A549 treated with ZK216348 at 1 μM for 4 hours (cell line): Measurements from ENCODE around the gene RINT1. TPM values are rescaled to one million over a fixed set of nuclear protein-coding genes. Genes with fewer than 3 reads are reported as not detected.

Source experiments
- total RNA-seq: library from RNA; stranded (reverse); fragments of 200-300 nt; extraction: Qiagen RNA extraction; gene quantifications from 5 replicates; pipeline ENCODE4 v1.2.3, GENCODE V29; 2022; ENCODE audit warnings: low read depth

RINT1 gene
- total RNA-seq: 14.0 to 16.5 TPM (median 15.8 TPM) in 5 replicates

DNA sequence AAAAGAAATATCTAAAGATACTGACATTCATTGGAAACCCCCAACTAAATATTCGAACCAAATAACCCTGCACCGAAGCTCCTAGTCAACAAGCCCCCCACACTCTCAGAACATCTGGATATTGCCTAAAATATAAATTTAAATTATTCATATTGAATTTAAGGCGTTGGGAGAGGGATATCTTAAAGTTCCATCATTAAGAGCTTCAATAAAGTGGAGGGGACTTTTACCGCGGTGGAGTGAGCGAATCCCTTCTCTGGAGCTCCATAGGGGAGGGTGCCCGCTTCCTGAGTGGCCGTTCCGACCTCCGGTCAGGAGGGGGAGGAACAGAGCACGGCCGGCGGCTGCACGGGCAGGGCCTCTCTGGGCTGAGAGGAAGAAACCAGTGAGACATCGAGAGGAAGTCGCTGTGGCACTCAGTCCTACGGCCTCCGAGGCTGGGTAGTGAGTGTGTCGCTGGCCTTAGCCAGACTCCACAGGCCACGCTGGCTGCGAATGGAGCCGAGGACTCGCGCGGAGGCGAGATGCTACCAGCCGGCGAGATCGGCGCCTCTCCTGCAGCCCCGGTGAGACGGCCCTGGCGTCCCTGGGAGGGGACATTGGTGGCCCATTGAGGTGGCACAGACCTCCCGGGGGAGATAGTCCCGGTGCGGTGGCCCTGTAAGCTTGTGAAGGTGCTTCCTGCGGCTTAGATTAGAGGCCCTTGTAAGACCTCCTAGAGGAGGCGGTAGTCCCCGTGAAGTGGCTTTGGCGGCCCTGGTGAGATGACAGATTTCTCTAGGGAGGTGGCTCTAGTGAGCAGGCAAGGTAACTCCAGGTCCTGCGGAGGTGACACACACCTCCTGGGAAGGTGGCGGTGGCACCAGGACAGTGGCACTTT lies at the start of gene RINT1:
Gene RINT1, plus strand, starts transcription at position 410 of the 880 bp plus-strand sequence. Its CDS starts 115 bp downstream, at position 525.

DNA sequence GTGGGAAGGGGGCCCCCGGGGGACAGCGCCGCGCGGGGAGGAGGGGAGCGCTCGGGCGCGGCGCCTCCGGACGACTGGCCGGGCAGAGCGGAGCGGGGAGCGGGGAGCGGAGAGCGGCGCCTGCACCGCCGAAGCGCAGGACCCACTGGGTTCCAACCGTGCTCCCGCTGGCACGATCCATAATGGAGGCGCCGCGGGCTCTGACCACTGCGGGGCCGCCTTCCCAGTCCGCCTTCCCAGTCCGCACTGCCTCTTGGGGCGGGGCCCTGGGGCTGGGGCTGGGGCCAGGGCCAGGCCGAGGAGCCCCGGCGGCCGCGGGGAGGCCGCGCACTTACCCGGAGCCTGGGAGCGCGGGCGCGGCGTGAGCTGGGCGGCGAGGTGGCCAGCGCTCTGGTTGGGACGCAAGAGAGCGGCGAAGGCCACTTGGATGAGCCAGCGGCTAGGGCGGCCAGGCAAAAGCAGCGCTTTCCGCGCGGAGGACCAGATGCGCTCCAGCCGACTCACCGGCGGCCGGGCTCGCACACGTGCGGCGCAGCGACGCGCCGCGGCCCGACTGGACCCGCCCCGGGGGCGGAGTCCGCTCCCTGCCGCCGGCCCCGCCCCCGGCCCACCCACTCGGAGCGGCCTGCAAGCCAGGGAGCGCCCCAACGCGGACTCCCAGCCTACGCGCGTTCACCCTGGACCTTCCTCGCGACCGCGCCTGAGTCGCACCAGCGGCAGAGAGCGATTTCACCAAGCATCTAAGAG lies 10.1 kb upstream of the RINT1 start, which contains the start of gene PUS7:
Gene PUS7, minus strand, starts transcription at position 555 of the 747 bp plus-strand sequence. CDS start 13,759 bp downstream, outside the sequence.

DNA sequence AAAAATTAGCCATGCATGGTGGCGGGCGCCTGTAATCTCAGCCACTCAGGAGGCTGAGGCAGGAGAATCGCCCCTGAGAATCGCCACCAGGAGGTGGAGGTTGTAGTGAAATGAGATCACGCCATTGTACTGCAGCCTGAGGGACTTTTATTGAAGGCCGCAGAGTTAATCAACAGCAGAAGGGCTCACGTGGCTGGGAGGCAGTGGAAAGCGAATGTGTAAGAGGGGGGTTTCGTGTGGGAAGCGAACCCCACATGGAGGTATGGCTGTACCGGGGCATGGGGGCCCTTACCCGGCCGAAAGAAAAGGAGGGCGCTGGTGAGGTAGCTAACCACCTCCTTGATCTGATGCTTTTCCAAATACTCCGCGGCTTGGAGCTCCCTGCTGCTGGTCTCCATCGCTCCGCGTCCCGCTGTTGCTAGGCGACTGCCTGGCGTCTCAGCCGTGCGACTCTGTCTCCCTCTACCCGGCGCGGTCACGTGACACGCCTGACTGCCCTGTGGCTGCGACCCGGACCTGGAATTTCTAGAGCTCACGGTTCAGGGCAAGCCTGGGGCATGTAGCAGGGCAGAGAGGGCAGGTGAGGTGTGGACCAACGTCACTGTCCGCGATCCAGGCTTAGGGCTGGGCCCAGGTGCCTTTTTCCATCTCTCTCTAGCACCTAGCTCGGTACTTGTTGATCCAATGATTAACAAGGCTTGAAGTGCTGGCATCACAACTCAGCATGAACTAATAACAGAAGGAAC lies 49.2 kb downstream of the RINT1 start, which contains the start of gene EFCAB10:
Gene EFCAB10, minus strand, starts transcription at position 428 of the 746 bp plus-strand sequence. Its CDS starts 30 bp downstream, at position 398.

Other genes with a start within 250 kb of the RINT1 start
- gene SRPK2, start 143.3 kb upstream of the RINT1 start, total RNA-seq: 29.8 to 39.4 TPM (median 36.4 TPM) in 5 replicates
- 24.1 to 32.3 TPM (median 25.7 TPM) in 5 replicates for gene PUS7, start 9.9 kb upstream of the RINT1 start, total RNA-seq
- gene EFCAB10, start 49.3 kb downstream of the RINT1 start, total RNA-seq: 1.7 to 5.2 TPM (median 2.5 TPM) in 5 replicates